ENCODE measurements around the gene SLC47A2.

The SLC47A2 gene

GRCh38 chr17:19646788-19647696, 69.3 kb downstream of the SLC47A2 start:
- no peak for DNase-seq (ENCODE audit: low read depth in 2 of 2)

- DNase-seq (ENCODE audit: low read depth in 2 of 2) = peak; percentile 6 to 16
Observed at GRCh38 chr17:19645734-19646201, 70.6 kb downstream of the SLC47A2 start.

- DNase-seq (ENCODE audit: low read depth in 2 of 2) = no peak
Observed at GRCh38 chr17:19644493-19645210, 71.7 kb downstream of the SLC47A2 start.

- DNase-seq (ENCODE audit: low read depth in 2 of 2) = no peak
Observed at GRCh38 chr17:19642373-19642893, 74.0 kb downstream of the SLC47A2 start.

GRCh38 chr17:19641687-19642372, 74.6 kb downstream of the SLC47A2 start:
- DNase-seq (ENCODE audit: low read depth in 2 of 2) = no peak

- DNase-seq (ENCODE audit: low read depth in 2 of 2) = no peak
Observed at GRCh38 chr17:19631905-19632304, 84.5 kb downstream of the SLC47A2 start.

- DNase-seq (ENCODE audit: low read depth in 2 of 2) = no peak
Observed at GRCh38 chr17:19630661-19631060, 85.7 kb downstream of the SLC47A2 start.

GRCh38 chr17:19630035-19630434, 86.3 kb downstream of the SLC47A2 start:
- no peak for DNase-seq (ENCODE audit: low read depth in 2 of 2)

- no peak for DNase-seq (ENCODE audit: low read depth in 2 of 2)
Observed at GRCh38 chr17:19629449-19629848, 86.9 kb downstream of the SLC47A2 start.
